GM19099 (cell line): ENCODE measurements around the gene RIPOR3.

Source experiments
- POLR2A ChIP-seq: IDR thresholded peaks from 3 replicates; pipeline ENCODE4 v1.6.1; 2011; ENCODE audit warnings: low read depth; ENCODE audit not compliant: insufficient read length; ENCODE audit errors: extremely low read depth

Gene RIPOR3

DNA sequence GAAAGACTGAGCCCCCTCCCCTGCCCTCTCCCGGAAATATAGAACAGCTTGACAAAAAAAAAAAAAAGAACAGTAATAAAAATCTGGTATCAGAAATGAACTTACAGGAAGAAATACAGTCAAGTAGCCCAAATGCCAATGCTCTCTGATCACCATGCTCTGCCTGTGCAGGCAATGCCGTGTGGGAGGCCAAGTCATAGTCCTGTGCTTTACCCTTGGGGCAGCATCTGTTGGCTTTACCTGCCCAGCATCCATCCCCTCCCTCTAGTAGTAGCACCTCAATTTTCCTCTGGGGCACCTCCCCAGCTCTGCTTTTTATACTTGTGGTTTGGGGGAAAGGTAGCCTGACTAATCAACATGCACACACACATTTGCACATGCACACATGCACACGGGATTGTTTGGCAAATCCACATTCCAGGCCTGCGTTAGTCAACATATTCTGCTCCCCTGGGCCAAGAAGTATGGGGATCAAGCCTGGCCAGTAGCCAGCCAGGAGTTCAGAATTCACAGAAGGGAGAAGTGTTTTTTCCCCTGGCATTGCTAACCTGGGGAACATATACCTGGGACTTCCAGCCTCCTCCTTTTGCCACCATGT, 70.2 kb downstream of the RIPOR3 start:
- TF ChIP-seq POLR2A: no peak

DNA sequence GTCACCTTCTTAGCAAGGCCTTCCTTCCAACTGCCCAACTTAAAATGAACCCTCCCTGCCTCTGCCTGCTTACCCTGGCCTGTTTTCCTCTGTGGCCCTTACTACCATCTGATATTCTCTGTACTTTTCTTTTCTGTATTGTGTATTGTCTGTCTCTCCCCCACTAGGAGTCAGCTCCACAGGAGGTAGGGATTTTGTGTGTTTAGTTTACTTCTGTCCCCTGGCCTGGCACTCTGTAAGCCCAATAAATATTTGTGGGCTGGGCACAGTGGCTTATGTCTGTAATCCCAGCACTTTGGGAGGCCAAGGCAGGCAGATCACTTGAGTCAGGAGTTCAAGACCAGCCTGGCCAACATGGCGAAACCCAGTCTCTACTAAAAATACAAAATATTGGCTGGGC, 72.8 kb downstream of the RIPOR3 start:
- no peak for TF ChIP-seq POLR2A

DNA sequence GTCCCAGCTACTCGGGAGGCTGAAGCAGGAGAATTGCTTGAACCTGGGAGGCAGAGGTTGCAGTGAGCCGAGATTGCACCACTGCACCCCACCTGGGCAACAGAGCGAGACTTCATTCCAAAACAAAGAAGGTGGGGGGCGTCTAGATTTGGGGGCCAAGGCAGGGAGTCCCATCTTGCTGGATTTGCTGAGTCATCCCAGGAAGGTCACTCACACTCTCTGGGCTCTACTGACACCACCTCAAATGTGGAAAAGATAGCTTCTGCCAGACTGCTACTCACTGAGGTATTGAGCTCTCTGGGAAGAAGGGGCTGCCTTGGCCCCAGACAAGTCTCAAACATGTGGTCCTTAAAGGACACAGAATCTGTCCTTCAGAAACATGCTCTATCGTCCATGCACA, 74.3 kb downstream of the RIPOR3 start:
- no peak for TF ChIP-seq POLR2A

DNA sequence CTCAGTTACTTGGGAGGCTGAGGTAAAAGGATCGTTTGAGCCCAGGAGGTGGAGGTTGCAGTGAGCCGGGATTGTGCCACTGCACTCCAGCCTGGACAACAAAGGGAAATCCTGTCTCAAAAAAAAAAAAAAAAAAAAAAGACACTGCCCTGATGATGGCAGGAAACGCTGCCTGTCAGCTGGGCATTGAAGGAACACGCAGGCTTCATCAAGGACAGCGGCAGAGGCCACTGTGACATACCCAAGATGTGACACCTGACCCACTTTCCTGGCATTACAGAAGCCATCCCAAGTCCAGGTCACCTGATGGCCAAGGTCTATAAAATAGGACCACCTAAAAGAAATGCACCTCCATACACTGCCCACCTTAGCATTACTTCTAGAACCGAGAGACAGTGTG, 75.9 kb downstream of the RIPOR3 start:
- no peak for TF ChIP-seq POLR2A

DNA sequence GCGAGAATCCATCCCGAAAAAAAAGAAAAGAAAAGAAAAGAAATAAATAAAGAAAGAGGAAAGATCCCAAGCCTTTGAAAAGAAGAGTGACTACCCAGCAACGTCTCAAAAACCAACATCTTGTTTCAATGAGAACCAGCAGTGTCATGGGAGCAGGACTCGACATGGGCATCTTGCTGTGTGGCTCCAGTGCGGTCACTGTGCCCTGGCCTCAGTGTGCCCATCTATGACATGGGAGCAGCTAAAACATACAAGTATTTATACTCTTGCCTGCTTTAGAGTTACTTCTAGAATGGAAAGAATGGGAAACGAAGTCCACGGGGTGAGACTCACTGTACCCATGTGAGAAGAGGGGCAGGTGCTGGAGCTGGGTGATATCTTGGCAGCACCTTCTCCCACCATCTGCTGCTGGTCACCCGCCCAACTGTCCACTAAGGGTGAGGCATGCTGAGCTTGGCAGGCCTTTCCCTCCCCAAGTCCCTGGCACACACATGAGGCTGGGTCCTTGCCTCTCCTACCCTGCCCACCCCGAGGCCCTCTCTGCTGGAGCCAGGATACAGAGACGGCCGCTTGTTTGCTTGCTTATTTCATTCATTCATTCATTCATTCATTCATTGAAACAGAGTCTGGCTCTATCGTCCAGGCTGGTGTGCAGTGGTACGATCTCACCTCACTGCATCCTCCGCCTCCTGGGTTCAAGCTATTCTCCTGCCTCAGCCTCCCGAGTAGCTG, 77.7 kb downstream of the RIPOR3 start:
- TF ChIP-seq POLR2A: no peak

DNA sequence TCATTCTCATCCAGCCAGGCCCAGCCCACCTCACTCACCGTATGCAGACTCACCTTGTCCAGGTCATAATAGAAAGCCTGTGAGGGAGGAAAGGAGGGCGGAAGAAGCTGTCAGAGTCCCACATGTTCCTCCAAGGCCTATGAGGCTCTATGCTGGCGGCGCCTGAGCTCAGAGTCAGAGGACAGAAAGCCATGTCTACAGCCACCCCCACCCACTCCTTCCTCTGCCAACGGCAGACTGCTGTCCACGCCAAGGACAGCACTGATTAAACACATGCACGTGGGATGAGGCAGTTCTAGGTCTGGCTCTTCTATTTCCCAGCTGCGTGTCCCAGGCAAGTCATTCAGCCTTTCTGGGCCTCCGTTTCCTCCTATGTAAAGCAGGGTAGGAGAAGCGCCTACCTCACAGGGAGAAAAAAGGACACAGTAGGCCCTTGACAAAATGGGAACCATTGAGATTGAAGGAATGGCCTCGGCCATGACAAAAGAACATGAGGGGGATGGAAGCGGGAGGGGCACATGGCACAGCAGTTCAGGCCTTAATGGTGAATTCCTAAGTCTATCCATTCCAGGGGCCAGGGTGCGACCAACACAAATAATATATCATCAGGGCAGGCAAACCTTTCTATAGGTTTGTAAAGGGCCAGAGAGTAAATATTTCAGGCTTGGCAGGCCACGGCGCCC, 80.1 kb downstream of the RIPOR3 start:
- TF ChIP-seq POLR2A: no peak

DNA sequence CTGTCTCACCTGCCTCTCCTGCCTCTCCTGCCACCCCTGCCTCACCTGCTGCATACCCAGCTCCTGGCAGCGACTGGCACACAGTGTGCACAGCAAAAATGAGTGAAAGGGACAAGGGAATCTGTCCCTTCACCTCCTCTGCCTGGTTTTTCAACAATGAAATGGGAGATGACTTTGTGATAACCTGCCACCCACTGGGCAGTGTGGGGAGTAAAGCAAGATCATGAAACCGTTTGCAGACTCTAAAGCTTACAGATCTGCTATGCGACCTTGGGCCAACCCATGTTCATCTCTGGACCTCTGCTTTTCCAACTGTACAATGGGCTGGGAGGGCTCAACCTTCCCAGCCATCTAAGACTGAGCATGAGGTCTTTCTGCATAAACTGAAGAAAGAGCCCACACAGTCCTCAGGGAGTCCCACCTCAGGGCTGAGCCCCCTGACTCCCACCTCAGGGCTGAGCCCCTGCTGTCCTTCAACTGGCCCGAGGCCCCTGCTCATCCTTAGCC, 81.1 kb downstream of the RIPOR3 start:
- no peak for TF ChIP-seq POLR2A

DNA sequence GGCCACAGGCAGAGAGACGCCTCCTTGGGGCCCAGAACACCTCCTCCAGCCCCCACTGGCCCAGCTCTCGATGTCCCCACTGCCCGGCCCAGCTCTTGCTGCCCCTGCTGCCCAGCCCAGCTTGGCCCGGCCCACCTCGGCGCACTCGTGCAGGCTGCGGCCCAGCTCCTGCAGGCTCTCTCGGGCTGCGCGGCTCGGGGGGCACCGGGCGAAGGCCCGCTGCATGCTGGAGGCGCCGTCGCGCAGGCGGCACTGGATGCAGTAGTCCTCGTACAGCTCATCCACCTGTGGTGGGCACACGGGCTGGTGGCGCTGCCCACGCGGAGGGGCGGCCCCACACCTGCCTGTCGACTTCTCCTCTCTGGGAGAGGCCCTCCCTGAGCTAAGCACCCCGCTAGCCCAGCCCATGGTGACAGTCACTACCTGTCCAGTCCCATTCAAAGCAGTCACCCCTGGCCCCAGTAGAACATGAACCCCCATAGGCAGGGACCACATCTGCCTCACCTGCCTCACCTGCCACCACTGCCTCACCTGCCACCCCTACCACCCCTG, 81.8 kb downstream of the RIPOR3 start:
- no peak for TF ChIP-seq POLR2A

DNA sequence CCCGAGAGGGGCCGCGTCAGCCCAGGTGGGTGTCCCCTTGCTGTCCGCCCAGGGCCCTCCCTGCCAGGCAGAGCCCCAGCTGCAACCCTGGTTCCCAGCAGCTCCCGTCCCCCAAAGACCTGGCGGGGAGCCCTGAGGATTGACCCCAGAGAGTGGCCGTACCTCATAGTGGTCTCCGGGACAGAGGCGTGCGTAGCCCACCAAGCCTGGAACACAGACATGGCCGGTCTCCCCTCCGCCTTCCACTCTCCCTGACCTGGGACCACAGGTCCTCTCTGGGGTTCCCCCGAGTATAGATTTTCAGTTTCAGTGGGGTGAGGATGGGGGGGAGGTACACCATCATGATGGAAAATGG, 82.6 kb downstream of the RIPOR3 start:
- no peak for TF ChIP-seq POLR2A

DNA sequence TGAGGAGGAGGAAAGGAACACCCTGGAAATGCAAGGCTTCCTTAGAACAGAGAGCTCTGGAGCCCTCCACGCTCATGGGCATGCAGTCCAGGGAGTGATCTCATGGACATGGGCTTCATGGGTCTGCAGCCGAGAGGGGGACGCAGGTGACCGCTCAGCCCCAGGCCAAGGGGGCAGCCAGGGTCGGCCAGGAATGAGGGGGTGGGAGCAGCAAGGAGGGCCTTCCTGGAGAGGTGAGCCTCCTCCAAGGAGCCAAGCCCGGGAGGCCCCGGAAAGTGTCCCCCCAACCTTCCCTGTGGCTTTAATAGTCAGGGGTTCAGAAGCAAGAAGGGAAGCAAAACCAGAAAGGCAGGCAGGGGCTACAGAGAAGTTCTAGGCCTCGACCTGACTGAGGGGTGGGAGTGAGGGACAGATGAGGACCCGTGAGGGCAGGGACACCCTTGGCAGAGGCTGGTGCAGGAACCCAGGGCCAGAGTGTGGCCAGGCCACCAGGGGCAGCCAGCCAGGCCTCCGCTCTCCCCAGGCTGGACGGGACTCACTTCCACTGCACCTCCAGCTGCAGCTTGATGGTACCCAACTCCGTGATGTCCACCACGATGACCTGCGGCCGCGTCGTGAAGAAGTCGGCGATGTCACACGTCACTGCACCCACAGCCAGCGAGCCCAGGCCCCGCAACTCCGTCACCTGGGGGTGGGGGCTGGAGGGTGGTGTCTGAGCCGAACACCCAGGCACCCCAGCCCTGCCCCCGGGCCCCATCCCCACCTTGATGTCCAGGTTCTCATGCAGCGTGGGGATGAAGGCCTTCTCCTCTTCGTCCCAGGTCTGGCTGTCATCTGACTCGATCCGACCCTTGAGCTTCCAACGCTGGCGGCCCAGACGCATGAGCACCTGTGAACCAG, 83.2 kb downstream of the RIPOR3 start:
- TF ChIP-seq POLR2A: no peak

DNA sequence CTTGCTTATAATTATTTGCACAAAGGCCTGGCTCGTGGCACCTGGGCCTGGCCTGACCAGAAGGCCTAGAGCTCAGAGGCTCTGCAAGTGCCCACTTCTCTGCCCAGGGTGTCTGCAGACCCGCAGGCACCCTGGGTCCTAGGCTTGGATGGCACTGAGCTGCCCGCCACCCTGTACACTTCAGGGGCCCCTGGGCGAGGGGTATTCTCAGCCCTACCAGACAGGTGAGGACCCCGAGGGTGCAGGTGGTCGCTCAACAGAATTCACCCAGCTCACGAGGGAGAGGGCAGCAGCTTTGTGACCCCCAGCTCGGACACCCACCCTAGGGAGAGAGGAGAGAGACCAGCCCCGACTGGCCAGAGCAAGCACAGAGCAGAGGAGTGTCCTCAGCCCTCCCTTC, 83.9 kb downstream of the RIPOR3 start:
- TF ChIP-seq POLR2A: no peak

DNA sequence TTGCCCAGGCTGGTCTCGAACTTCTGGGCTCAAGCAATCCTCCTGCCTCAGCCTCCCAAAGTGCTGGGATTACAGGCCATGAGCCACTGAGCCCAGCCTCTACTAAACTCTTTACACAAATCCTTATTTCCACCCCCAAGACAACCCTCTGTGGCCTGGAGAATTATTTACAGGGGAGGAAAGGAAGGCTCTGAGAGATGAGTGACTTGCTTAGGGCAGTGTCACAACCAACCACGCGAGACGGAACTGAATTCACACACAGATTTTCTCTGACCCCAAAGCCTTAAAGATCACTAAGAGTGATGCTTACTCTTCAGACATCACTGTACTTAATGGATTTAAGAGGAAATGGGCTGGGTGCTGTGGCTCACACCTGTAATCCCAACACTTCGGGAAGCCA, 86.2 kb downstream of the RIPOR3 start:
- no peak for TF ChIP-seq POLR2A

DNA sequence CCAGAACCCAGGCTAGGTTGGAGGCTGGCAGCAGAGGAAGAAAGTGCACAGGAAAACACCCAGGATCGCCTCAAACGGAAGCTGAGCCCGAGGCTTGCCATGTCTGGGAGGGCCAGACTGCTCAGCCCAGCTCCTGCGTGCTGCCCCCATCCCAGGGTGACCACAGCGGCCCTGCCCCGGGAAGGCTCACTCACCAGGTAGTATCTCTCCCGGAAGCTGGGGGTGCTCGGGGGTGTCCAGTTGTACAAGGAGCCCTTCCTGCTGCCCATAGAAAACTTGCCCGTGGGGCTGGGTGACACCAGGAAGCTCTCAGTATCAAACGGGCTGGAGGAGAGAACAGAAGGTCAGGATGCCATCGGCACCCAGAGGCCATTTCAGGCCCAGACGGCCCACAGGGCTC, 86.9 kb downstream of the RIPOR3 start:
- no peak for TF ChIP-seq POLR2A

DNA sequence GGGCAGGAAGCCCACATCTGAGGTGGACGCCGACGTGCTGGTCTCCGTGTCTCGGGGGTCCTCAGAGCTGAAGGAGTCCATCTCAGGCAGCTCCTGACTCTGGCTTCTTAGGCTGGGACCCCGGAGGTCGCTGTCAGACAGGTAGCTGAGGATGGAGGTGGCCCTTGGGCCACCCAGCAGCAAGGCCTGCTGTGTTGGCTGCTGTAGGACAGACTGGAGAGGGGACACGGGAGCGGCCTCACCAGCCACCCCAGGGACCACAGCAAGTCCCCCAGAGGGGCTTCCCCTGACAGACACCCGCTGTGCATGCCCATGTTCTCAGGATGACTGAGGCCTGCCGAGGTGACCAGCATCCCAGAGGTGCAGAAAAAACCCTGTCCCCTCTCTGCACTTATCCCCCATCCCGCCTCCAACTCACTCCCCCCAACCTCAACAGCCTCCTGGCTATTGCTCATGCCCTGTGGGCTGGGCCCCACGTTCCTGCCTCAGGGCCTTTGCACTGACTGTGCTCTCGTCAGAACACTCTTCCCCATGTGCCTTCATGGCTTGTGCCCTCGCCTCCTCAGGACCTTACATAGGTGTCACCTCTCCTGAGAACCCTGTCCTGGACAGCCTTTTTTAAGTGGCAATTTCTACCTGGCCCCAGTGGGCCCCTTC, 88.8 kb downstream of the RIPOR3 start:
- TF ChIP-seq POLR2A: no peak
